Peyer's patch (tissue), 4 donors: Measurements from ENCODE around the gene MRC2.

Source experiments
- CTCF ChIP-seq, 6 experiments: fragments of 450-650 bp in 4 of 6; fragments of 200-600 bp in 2 of 6; sonication (generic) in 1 of 6; IDR thresholded peaks; one replicate each; pipeline ENCODE4 v1.5.1; 2017 to 2019; ENCODE audit warnings: antibody characterized with exemption in 6 of 6, mild to moderate bottlenecking in 3 of 6, moderate library complexity in 1 of 6
- POLR2A ChIP-seq, 2 donors: fragments of 450-650 bp; IDR thresholded peaks; one replicate each; pipeline ENCODE4 v1.5.1; 2017; ENCODE audit warnings: antibody characterized with exemption in 2 of 2, mild to moderate bottlenecking in 2 of 2, moderate library complexity in 2 of 2

GRCh38 chr17:62671553-62671952 is 44.1 kb downstream of the MRC2 start:
- TF ChIP-seq CTCF (IDR thresholded peaks at IDR 0.05) (no peak), POLR2A (IDR thresholded peaks at IDR 0.05) (no peak)
